Measurements from ENCODE around the gene STX18. TPM values are rescaled to one million over a fixed set of nuclear protein-coding genes. Genes with fewer than 3 reads are reported as not detected.
A peak's percentile ranks its signal among the peaks of the same experiment; 100 is the strongest.

Gene STX18
- total and polyA plus RNA-seq, 3 experiments from 2014 or later: 24.7 to 27.1 (median 25.2) TPM

DNA sequence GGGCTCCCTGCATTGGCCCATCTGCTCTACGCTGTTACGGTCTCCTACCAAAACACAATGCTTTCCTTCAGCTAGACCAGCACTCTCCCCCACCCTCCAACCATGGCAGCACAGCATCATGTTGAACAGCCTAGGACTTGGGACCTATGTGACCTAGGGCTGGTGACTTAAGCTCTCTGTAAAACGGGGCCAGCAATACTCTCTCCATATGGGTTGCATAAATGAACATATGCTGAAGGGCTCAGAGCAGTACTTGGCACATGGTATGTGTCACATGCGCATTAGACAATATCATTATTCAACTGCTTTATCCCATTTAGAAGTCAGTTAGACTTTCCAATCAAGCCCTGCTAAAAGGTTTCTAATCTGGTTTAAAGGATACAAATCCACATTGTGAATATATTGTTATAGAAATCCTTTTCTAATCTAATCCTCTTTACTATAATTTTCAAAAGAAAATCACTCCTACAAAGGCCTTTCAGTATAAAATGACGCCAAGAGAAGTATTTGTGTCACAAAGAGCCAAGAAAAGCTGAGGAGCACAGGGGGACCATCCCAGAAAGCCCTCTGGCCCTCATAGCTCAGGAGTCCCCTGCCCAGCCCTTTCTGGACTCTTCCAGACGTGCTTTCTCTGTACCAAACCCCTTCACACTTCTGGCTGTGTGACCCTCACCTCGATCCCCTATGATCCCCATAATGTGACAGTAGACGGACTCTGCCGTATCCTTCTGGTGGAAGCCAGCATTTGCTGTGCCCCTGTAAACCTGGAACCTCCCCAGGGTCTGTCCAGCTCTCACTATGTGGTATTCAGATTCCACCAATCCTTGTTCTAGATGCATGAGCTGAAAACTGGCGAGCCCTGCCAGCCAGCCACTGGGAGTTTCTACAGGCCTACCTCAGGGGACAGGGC is 112.6 kb downstream of the STX18 start:
- H3K4me3 Mint-ChIP-seq: no peak overlapping the region
- POLR2A ChIA-PET: no interaction called here

DNA sequence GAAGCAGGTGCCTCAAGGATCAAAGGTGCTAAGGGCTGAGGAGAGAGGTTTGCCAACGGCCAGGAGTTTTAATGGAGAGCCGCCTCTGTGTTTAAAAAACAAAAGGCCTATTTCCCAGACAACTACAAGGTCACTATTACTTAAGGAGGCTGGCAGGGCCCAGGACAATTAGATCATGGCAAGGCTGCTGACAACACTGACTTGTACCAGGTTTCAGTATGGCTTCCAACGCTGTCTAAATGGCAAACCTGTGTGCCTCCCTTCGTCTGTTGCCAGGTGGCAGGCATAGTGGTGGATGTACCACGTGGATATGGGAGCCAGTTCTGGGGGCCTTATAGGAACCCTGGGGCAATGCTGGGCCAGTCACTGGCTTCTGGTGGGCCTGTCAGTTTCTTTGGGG is 114.0 kb downstream of the STX18 start:
- Histone ChIP-seq H3K4me1 (ENCODE audit: insufficient read depth, low read length) (no peaks in the 10 kb centered on the region), H3K27ac (ENCODE audit: low read depth, low read length) (no peak overlapping the region), H3K27me3 (ENCODE audit: insufficient read depth, low read length, poor library complexity, severe bottlenecking) (no peaks in the 10 kb centered on the region), H3K36me3 (ENCODE audit: insufficient read depth, low read length) (no peaks in the 10 kb centered on the region), H3K4me3 (ENCODE audit: low read length) (no peak overlapping the region), H3K9me3 (ENCODE audit: low read length) (no peaks in the 10 kb centered on the region)
- Mint-ChIP-seq H3K4me3 (no peak overlapping the region), H3K27me3 (no peaks in the 10 kb centered on the region), H3K9me3 (no peaks in the 10 kb centered on the region), H3K27ac (peak overlapping the region in 2 of 8 donors; percentile 17 to 48), H3K4me1 (peaks cover 6 to 8% (median 7%) of the 10 kb centered on the region in 3 donors), H3K36me3 (peaks cover 0 to 52% (median 1%) of the 10 kb centered on the region in 3 donors)
- no peak for DNase-seq
- ChIA-PET POLR2A (no interaction called here), CTCF (no interaction called here)

More for the DNA sequence above, 112.6 kb downstream of the STX18 start:
- Histone ChIP-seq H3K9me3 (ENCODE audit: low read length) (no peaks in the 10 kb centered on the region), H3K27ac (ENCODE audit: low read depth, low read length) (no peak overlapping the region), H3K4me1 (ENCODE audit: insufficient read depth, low read length) (no peaks in the 10 kb centered on the region), H3K27me3 (ENCODE audit: insufficient read depth, low read length, poor library complexity, severe bottlenecking) (no peaks in the 10 kb centered on the region), H3K4me3 (ENCODE audit: low read length) (no peak overlapping the region), H3K36me3 (ENCODE audit: insufficient read depth, low read length) (no peaks in the 10 kb centered on the region)
- Mint-ChIP-seq H3K27me3 (no peaks in the 10 kb centered on the region), H3K27ac (no peak overlapping the region), H3K36me3 (peaks cover 0 to 52% (median 3%) of the 10 kb centered on the region in 3 donors), H3K9me3 (no peaks in the 10 kb centered on the region), H3K4me1 (peaks cover 6 to 8% (median 7%) of the 10 kb centered on the region in 3 donors)
- DNase-seq: no peak
- CTCF ChIA-PET: interaction anchor here (0.7 to 3.4 kb wide), 4 partner anchors 11 to 174 kb away, joined by 3 to 25 read pairs (median 8); no protein-coding TSS in a partner anchor

DNA sequence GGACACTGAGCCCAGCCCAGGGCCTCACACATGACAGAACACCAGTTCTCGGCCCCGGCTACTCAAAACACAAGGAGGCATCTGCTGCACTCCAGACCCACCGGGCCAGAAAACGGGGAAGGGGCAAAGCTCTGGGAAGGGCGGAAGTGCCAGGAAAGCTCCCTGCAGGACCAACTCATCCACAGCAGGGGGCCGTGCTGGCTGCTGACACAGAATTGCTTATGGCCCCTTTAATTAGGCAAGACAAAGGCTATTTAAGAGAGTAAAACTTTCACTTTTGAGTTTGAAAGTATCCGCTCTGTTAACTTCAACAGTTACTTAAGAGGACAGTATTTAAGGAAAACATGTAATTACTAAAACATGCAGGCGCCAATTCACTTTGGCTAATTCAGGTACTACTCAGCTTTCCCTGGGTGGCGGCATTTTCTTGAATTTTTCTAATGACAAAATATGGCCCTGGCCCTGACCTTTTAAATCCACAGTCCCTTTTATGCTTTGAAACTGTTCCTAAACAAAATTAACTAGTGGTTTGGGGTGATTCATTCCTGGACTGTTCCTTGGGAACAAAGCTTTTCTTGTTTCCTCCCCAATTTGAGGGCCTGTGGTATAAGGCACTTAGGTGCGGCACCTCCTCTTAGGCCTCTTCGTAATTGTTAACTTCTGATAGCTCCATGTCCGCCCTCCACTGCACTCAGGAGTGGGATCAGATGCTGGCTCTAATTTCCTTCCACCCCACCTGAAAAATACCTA is 114.6 kb downstream of the STX18 start:
- H3K9me3 Mint-ChIP-seq: no peaks in the 10 kb centered on the region
- peak overlapping the region in 4 of 8 donors; percentile 17 to 49 (median 46) for H3K27ac Mint-ChIP-seq
- H3K36me3 ChIP-seq (ENCODE audit: insufficient read depth, low read length): no peaks in the 10 kb centered on the region
- H3K27me3 ChIP-seq (ENCODE audit: insufficient read depth, low read length, poor library complexity, severe bottlenecking): no peaks in the 10 kb centered on the region
- H3K27ac ChIP-seq (ENCODE audit: low read depth, low read length): no peak overlapping the region
- no peak for DNase-seq
- H3K4me3 ChIP-seq (ENCODE audit: low read length): no peak overlapping the region
- no peak overlapping the region for H3K4me3 Mint-ChIP-seq
- CTCF ChIA-PET: no interaction called here
- peaks cover 0 to 52% (median 1%) of the 10 kb centered on the region in 3 donors for H3K36me3 Mint-ChIP-seq
- peaks cover 6 to 8% (median 7%) of the 10 kb centered on the region in 3 donors for H3K4me1 Mint-ChIP-seq
- H3K4me1 ChIP-seq (ENCODE audit: insufficient read depth, low read length): no peaks in the 10 kb centered on the region
- H3K9me3 ChIP-seq (ENCODE audit: low read length): no peaks in the 10 kb centered on the region
- no peaks in the 10 kb centered on the region for H3K27me3 Mint-ChIP-seq
- POLR2A ChIA-PET: no interaction called here

DNA sequence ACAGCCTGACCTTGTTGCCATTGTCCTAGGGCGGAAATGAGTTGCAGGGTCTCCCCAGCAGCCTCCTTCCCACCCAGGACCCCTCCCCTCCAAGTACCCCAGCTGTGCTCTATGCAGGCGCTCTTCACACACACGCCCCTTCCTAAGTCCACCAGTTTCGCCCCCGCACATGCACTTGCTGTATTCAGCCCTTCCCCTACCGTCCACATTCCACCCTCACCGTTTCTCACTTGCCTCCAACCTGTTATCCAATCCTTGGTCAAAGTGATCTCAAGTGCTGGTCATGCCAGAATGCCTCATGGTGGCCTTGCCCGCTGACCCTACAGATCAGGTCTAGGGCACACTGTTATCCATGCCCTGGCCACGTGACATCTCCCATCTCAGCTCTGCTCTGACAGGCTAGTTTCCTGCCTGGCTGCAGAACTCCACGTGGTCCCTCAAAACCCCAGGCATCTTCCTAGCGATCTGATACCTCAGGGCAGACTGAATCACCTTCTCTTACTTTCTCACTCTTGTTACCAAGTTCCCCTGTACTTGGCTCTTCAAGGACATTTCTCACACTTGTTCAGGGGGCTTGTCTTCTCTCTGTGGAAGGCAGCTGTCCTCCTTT is 115.2 kb downstream of the STX18 start:
- no peaks in the 10 kb centered on the region for H3K4me1 ChIP-seq (ENCODE audit: insufficient read depth, low read length)
- CTCF ChIA-PET: interaction anchor here (1.0 kb wide), 1 partner anchor 13 kb away, joined by 3 read pairs; no protein-coding TSS in a partner anchor
- Mint-ChIP-seq H3K4me3 (no peak overlapping the region), H3K36me3 (peaks cover 0 to 56% (median 3%) of the 10 kb centered on the region in 3 donors), H3K9me3 (no peaks in the 10 kb centered on the region), H3K27me3 (no peaks in the 10 kb centered on the region), H3K27ac (peak overlapping the region in 5 of 8 donors; percentile 4 to 84 (median 49)), H3K4me1 (peaks cover 6 to 8% (median 7%) of the 10 kb centered on the region in 3 donors)
- H3K36me3 ChIP-seq (ENCODE audit: insufficient read depth, low read length): no peaks in the 10 kb centered on the region
- no peak overlapping the region for H3K4me3 ChIP-seq (ENCODE audit: low read length)
- no peaks in the 10 kb centered on the region for H3K9me3 ChIP-seq (ENCODE audit: low read length)
- no peak overlapping the region for H3K27ac ChIP-seq (ENCODE audit: low read depth, low read length)
- POLR2A ChIA-PET: no interaction called here
- DNase-seq: no peak
- H3K27me3 ChIP-seq (ENCODE audit: insufficient read depth, low read length, poor library complexity, severe bottlenecking): no peaks in the 10 kb centered on the region

DNA sequence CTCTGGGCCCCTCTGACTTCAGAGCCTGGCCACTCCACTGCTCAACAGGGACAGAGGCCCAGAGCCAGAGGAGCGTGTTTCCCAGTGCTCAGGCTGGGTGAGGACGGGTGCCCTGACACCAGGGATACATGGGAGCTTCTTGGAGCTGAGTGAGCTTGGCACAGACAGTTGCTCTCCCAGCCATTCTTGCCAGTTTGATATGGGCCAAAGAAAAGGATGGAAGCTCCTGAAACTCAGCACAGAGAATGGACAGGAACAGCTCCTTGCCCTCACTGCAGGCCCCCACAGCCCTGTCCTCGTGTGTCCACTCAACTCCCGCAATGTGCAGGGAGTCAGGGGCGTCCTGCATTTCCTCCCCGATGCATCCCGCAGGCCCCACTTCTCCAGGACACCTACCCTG is 116.2 kb downstream of the STX18 start:
- Mint-ChIP-seq H3K27ac (peak overlapping the region in 3 of 8 donors; percentile 37 to 64 (median 56)), H3K4me3 (no peak overlapping the region), H3K27me3 (no peaks in the 10 kb centered on the region), H3K4me1 (peaks cover 3 to 5% (median 4%) of the 10 kb centered on the region in 3 donors), H3K9me3 (no peaks in the 10 kb centered on the region), H3K36me3 (peaks cover 4 to 64% (median 7%) of the 10 kb centered on the region in 3 donors)
- DNase-seq: no peak
- H3K4me3 ChIP-seq (ENCODE audit: low read length): no peak overlapping the region
- no peaks in the 10 kb centered on the region for H3K27me3 ChIP-seq (ENCODE audit: insufficient read depth, low read length, poor library complexity, severe bottlenecking)
- ChIA-PET CTCF (interaction anchor here (1.0 to 1.1 kb wide), 2 partner anchors 12 to 165 kb away, joined by 3 to 4 read pairs; no protein-coding TSS in a partner anchor), POLR2A (interaction anchor here (0.7 kb wide), 1 partner anchor 149 kb away, joined by 5 read pairs; no protein-coding TSS in a partner anchor)
- no peaks in the 10 kb centered on the region for H3K9me3 ChIP-seq (ENCODE audit: low read length)
- peaks cover 1% of the 10 kb centered on the region for H3K36me3 ChIP-seq (ENCODE audit: insufficient read depth, low read length)
- H3K27ac ChIP-seq (ENCODE audit: low read depth, low read length): no peak overlapping the region
- no peaks in the 10 kb centered on the region for H3K4me1 ChIP-seq (ENCODE audit: insufficient read depth, low read length)

DNA sequence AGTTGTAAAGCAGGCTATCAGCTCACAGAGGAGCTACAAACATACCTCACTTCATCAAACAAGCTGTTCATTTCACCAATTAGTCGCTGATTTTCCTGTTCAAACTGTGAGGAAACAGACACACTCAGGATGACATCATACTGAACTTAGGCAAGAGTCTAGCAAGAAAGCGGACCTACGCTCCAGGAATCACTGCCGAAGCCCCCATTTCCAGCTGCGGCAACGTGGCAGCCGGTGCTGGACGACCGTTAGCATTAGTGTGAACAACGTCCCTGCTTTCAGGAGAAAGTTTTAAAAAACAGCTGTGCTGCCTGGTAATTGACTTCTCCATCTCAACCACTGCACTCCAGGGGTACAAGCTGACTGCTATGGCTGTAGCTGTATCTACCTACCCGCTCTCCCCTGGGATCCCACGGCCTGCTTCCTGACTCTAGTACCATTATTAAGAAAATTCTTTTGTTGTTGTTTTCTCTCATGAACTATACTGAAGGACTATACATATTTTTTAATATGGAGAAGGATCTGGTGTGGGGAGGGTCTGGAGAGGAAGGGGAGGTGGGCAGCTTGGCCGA is 116.6 kb downstream of the STX18 start:
- Mint-ChIP-seq H3K9me3 (no peaks in the 10 kb centered on the region), H3K36me3 (peaks cover 4 to 68% (median 7%) of the 10 kb centered on the region in 3 donors), H3K4me1 (peaks cover 0 to under 1% (median 0%) of the 10 kb centered on the region in 3 donors), H3K27ac (peak overlapping the region in 3 of 8 donors; percentile 37 to 56 (median 50)), H3K27me3 (no peaks in the 10 kb centered on the region), H3K4me3 (no peak overlapping the region)
- H3K36me3 ChIP-seq (ENCODE audit: insufficient read depth, low read length): peaks cover 6% of the 10 kb centered on the region
- no peak for DNase-seq
- POLR2A ChIA-PET: interaction anchor here (0.7 kb wide), 1 partner anchor 150 kb away, joined by 5 read pairs; no protein-coding TSS in a partner anchor
- no peaks in the 10 kb centered on the region for H3K9me3 ChIP-seq (ENCODE audit: low read length)
- CTCF ChIA-PET: interaction anchor here (1.0 to 1.1 kb wide), 2 partner anchors 11 to 165 kb away, joined by 3 to 4 read pairs; no protein-coding TSS in a partner anchor
- H3K4me3 ChIP-seq (ENCODE audit: low read length): no peak overlapping the region
- no peaks in the 10 kb centered on the region for H3K27me3 ChIP-seq (ENCODE audit: insufficient read depth, low read length, poor library complexity, severe bottlenecking)
- no peak overlapping the region for H3K27ac ChIP-seq (ENCODE audit: low read depth, low read length)
- H3K4me1 ChIP-seq (ENCODE audit: insufficient read depth, low read length): no peaks in the 10 kb centered on the region

DNA sequence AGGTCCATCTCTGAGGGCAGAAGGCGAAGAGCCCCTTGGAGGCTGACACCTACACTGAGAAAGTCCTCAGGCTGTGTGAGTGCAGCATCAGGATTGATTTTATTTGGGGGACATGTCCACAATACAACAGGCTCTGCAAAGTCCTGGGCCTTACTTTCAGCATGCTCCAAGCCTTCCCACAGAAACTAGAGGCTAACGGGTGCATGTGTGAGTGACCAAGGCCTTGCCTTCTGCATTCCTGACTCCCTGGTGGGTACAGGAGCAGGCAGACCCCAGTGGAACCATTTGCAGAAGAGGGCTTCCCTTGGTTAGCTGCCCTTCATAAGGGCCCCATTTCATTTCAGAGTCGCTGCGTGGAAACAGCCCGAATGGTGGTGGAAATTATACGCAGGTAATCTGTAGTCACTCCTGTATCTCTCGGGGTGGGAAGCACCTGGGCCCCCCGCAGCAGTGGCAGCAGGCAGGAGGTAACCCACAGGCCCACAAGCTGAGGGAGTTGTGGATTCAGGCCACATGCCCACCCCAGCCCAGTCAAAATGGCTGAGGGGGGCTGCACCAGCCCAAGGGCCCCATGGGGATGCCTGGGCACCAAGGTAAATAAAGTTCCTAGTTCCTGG is 117.2 kb downstream of the STX18 start:
- Histone ChIP-seq H3K27ac (ENCODE audit: low read depth, low read length) (no peak overlapping the region), H3K27me3 (ENCODE audit: insufficient read depth, low read length, poor library complexity, severe bottlenecking) (no peaks in the 10 kb centered on the region), H3K9me3 (ENCODE audit: low read length) (no peaks in the 10 kb centered on the region), H3K36me3 (ENCODE audit: insufficient read depth, low read length) (peaks cover 10% of the 10 kb centered on the region), H3K4me3 (ENCODE audit: low read length) (no peak overlapping the region), H3K4me1 (ENCODE audit: insufficient read depth, low read length) (peaks cover 2% of the 10 kb centered on the region)
- H3K27me3 Mint-ChIP-seq: no peaks in the 10 kb centered on the region
- H3K9me3 Mint-ChIP-seq: no peaks in the 10 kb centered on the region
- no peak overlapping the region for H3K4me3 Mint-ChIP-seq
- CTCF ChIA-PET: interaction anchor here (1.1 kb wide), 1 partner anchor 164 kb away, joined by 4 read pairs; no protein-coding TSS in a partner anchor
- H3K36me3 Mint-ChIP-seq: peaks cover 4 to 71% (median 11%) of the 10 kb centered on the region in 3 donors
- H3K4me1 Mint-ChIP-seq: peaks cover 2 to 6% (median 3%) of the 10 kb centered on the region in 3 donors
- H3K27ac Mint-ChIP-seq: peak overlapping the region in 5 of 8 donors; percentile 17 to 58 (median 45)
- DNase-seq: no peak
- POLR2A ChIA-PET: no interaction called here
